ENCODE data around the gene CABP2. TPM values are rescaled to one million over a fixed set of nuclear protein-coding genes. Genes with fewer than 3 reads are reported as not detected.

CABP2 gene
- total RNA-seq, 1 experiment from 2014 or later, result not detected

DNA sequence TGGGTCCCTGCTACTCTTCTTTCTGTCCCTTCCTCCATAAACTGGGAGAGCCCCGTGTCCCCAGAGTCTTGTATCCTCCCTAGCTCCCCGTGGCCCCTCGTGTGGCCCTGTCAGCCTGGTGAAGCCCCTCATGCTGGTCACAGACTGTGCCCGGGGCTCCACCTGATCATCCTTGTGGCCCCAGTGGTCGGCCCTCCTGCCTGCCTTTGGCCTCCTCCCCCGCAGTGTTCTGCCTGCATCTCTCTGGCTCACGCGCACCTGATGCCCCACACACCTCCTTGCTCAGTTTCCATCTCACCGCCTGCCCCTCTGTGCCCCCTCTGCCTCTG is 1.2 kb upstream of the CABP2 start:
- no peak overlapping the region for H3K27ac Mint-ChIP-seq
- Histone ChIP-seq H3K79me1 (ENCODE audit: insufficient read depth, low read depth, low read length, poor library complexity, severe bottlenecking) (no peaks in the 10 kb centered on the region), H2AFZ (ENCODE audit: low read length) (no peak overlapping the region), H3K18ac (ENCODE audit: insufficient read length, low read depth, low read length) (no peak overlapping the region), H4K91ac (ENCODE audit: insufficient read length, low read depth, low read length) (no peak overlapping the region), H3K9ac (ENCODE audit: extremely low read depth, insufficient read length, low read length) (no peak overlapping the region), H3K23me2 (ENCODE audit: insufficient read length, low read depth, low read length, poor library complexity, severe bottlenecking) (no peaks in the 10 kb centered on the region), H3K9me3 (ENCODE audit: control insufficient read depth, low read depth, low read length) (no peaks in the 10 kb centered on the region), H2BK15ac (ENCODE audit: low read depth, low read length) (no peak overlapping the region), H4K5ac (ENCODE audit: insufficient read length, low read depth, low read length) (no peak overlapping the region), H3K23ac (ENCODE audit: insufficient read length, low read depth, low read length) (no peak overlapping the region), H3K14ac (ENCODE audit: insufficient read depth, low read length) (no peak overlapping the region; the same call in 1 of the 2 replicates), H3K27ac (ENCODE audit: insufficient read length, low read depth, low read length) (no peak overlapping the region), H3K27me3 (ENCODE audit: insufficient read depth, low read length) (no peaks in the 10 kb centered on the region), H2BK120ac (ENCODE audit: low read depth, low read length, poor library complexity, severe bottlenecking) (no peak overlapping the region), H2BK12ac (ENCODE audit: insufficient read length, low read depth, low read length) (no peak overlapping the region), H4K8ac (replicated peaks; ENCODE audit: insufficient read length, low read depth, low read length) (no peak overlapping the region), H3K4me1 (ENCODE audit: insufficient read depth, low read length) (no peaks in the 10 kb centered on the region), H3K4me2 (ENCODE audit: insufficient read depth, insufficient read length, low read length) (no peak overlapping the region), H2AK5ac (ENCODE audit: insufficient read length, low read length) (no peak overlapping the region), H2BK20ac (ENCODE audit: low read depth, low read length, poor library complexity, severe bottlenecking) (no peak overlapping the region), H3K79me2 (ENCODE audit: insufficient read depth, low read length) (no peaks in the 10 kb centered on the region), H3T11ph (ENCODE audit: low read length) (no peak overlapping the region), H2BK5ac (ENCODE audit: insufficient read length, low read length) (no peak overlapping the region), H3K56ac (ENCODE audit: insufficient read length, low read depth, low read length) (no peak overlapping the region), H3K4ac (ENCODE audit: low read depth, low read length) (no peak overlapping the region), H4K20me1 (ENCODE audit: control insufficient read depth, insufficient read depth, insufficient read length) (no peaks in the 10 kb centered on the region)
- no peak overlapping the region for H3K4me3 Mint-ChIP-seq
- H3K4me1 Mint-ChIP-seq, result no peaks in the 10 kb centered on the region; a peak in 1 of 4 replicates
- TF ChIP-seq CTCF (conservative IDR thresholded peaks at IDR 0.05), result no peak
- peaks cover 0 to 4% of the 10 kb centered on the region in 2 experiments; a peak in 2 of 5 replicates for H3K9me3 Mint-ChIP-seq
- WGBS (ENCODE audit: extremely low coverage, insufficient read length, low lambda C conversion rate), result no CpG with 5 or more reads among the region's 9 CpGs
- DNase-seq, result no peak
- peaks cover 22% of the 10 kb centered on the region for H3K27me3 Mint-ChIP-seq (ENCODE audit: low read depth)
- H3K36me3 Mint-ChIP-seq (ENCODE audit: insufficient read depth in 1 of 3, low read depth in 3 of 3), result no peaks in the 10 kb centered on the region; a peak in 2 of 7 replicates
